ENCODE results near the gene PDLIM7.
A peak's percentile ranks its signal among the peaks of the same experiment; 100 is the strongest.

DNA sequence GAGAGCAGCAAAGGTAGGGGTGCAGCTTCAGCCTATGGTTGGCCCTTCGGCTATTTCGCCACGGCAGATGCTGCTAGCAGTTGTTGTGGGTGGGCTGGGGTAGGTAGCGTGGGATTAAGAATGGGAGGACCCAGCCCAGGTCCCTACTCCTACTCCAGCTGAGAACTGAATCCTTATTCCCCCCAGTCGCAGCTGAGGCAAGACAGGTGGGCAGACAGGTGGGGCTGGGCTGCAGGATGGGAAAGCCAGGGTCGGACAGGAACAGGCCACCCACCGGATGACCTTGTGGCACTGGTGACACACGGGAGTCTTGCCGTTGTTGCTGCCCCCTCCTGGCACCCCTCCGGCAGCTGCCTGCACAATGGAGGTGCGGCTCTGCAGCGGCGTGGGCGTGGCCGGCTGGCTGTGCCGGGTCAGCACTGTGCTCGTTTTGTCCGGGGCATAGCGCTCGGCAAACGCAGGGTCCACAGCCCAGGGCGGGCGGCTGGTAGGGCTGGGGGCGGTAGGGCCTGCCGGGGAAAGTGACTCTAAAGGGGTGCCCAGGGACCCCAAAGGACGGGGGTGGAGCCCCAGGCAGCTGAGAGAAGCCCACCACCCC lies 8.2 kb downstream of the PDLIM7 start:
- TF ChIP-seq, protein P1, sequence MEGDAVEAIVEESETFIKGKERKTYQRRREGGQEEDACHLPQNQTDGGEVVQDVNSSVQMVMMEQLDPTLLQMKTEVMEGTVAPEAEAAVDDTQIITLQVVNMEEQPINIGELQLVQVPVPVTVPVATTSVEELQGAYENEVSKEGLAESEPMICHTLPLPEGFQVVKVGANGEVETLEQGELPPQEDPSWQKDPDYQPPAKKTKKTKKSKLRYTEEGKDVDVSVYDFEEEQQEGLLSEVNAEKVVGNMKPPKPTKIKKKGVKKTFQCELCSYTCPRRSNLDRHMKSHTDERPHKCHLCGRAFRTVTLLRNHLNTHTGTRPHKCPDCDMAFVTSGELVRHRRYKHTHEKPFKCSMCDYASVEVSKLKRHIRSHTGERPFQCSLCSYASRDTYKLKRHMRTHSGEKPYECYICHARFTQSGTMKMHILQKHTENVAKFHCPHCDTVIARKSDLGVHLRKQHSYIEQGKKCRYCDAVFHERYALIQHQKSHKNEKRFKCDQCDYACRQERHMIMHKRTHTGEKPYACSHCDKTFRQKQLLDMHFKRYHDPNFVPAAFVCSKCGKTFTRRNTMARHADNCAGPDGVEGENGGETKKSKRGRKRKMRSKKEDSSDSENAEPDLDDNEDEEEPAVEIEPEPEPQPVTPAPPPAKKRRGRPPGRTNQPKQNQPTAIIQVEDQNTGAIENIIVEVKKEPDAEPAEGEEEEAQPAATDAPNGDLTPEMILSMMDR (conservative IDR thresholded peaks at IDR 0.05; ENCODE audit: low read length) = peak; percentile 75
- no peak for TF ChIP-seq EZH2phosphoT487 (IDR thresholded peaks at IDR 0.05; ENCODE audit: borderline replicate concordance, low read depth, low read length)

Measured in OCI-LY7 (cell line).